ENCODE results near the gene CFAP126. TPM values are rescaled to one million over a fixed set of nuclear protein-coding genes. Genes with fewer than 3 reads are reported as not detected.
"Not testable (repeated sequence)": the region's sequence is repeated elsewhere in the genome, so short reads cannot be mapped to it uniquely, and the experiment has no call there.

Gene CFAP126
- total and polyA plus RNA-seq, 3 experiments from 2014 or later, result not detected

DNA sequence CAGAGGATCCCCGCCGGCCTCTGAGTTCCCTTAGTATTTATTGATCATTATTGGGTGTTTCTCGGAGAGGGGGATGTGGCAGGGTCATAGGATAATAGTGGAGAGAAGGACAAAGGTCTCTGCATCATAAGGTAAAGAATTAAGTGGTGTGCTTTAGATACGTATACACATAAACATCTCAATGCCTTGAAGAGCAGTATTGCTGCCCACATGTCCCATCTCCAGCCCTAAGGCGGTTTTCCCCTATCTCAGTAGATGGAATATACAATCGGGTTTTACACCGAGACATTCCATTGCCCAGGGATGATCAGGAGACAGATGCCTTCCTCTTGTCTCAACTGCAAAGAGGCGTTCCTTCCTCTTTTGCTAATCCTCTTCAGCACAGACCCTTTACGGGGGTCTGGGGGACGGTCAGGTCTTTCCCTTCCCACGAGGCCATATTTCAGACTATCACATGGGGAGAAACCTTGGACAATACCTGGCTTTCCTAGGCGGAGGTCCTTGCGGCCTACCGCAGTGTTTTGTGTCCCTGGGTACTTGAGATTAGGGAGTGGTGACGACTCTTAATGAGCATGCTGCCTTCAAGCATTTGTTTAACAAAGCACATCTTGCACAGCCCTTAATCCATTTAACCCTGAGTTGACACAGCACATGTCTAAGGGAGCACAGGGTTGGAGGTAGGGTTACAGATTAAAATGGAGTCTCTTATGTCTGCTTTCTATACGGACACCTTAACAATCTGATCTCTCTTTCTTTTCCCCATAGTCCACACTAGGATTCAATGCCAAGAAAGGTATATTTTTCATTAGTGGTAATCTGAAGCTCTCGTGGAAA, 51.6 kb downstream of the CFAP126 start:
- not testable (repeated sequence) for H3K27ac ChIP-seq (ENCODE audit: low read depth, low read length); H3K9me3 ChIP-seq (ENCODE audit: low read length); DNase-seq; H3K27me3 Mint-ChIP-seq; H3K4me3 ChIP-seq (ENCODE audit: low read length); H3K9me3 Mint-ChIP-seq; H3K36me3 ChIP-seq (ENCODE audit: insufficient read depth, low read length); H3K27me3 ChIP-seq (ENCODE audit: insufficient read depth, low read length, poor library complexity, severe bottlenecking)
- ChIA-PET POLR2A (interaction anchor here (0.7 kb wide), 1 partner anchor 29 kb away, joined by 5 read pairs; no protein-coding TSS in a partner anchor), CTCF (interaction anchor here (1.4 kb wide), 1 partner anchor 10 kb away, joined by 6 read pairs; no protein-coding TSS in a partner anchor)
- H3K4me1 ChIP-seq (ENCODE audit: insufficient read depth, low read length), result peaks cover 16% of the 10 kb centered on the region
- Mint-ChIP-seq H3K27ac (peak overlapping the region; percentile 14 to 100 (median 100)), H3K36me3 (peaks cover 0 to 26% (median 3%) of the 10 kb centered on the region in 3 donors), H3K4me1 (peaks cover 22 to 45% (median 38%) of the 10 kb centered on the region in 3 donors), H3K4me3 (peak overlapping the region; percentile 49 to 99 (median 99))

Other genes starting within 250 kb of the CFAP126 start
- 100 to 1,000 TPM; 133 to 142 TPM for gene PFDN2, start 249.8 kb downstream of the CFAP126 start, total RNA-seq
- 96.4 TPM for gene PFDN2, start 249.8 kb downstream of the CFAP126 start, polyA plus RNA-seq
- 10 to 100 TPM; 33.9 to 36.3 TPM for gene NIT1, start 249.8 kb downstream of the CFAP126 start, total RNA-seq
- gene NIT1, start 249.8 kb downstream of the CFAP126 start, polyA plus RNA-seq, result 16.7 TPM
- gene DEDD, start 235.2 kb downstream of the CFAP126 start, total RNA-seq, result 10 to 100 TPM; 41.0 to 41.9 TPM
- gene DEDD, start 235.2 kb downstream of the CFAP126 start, polyA plus RNA-seq, result 30.0 TPM
- gene UFC1, start 213.9 kb downstream of the CFAP126 start, total RNA-seq, result 100 to 1,000 TPM; 109 to 118 TPM
- gene UFC1, start 213.9 kb downstream of the CFAP126 start, polyA plus RNA-seq, result 174 TPM
- 10 to 100 TPM; 26.1 to 27.4 TPM for gene USP21, start 208.4 kb downstream of the CFAP126 start, total RNA-seq
- 28.3 TPM for gene USP21, start 208.4 kb downstream of the CFAP126 start, polyA plus RNA-seq
- gene PPOX, start 201.4 kb downstream of the CFAP126 start, total RNA-seq, result 10 to 100 TPM; 24.4 to 31.3 TPM
- 17.6 TPM for gene PPOX, start 201.4 kb downstream of the CFAP126 start, polyA plus RNA-seq
- gene B4GALT3, start 190.4 kb downstream of the CFAP126 start, total RNA-seq, result 10 to 100 TPM; 59.4 to 60.9 TPM
- 58.9 TPM for gene B4GALT3, start 190.4 kb downstream of the CFAP126 start, polyA plus RNA-seq
- gene ADAMTS4, start 168.8 kb downstream of the CFAP126 start, total RNA-seq, result under 1 TPM; 0.37 to 0.58 TPM
- gene ADAMTS4, start 168.8 kb downstream of the CFAP126 start, polyA plus RNA-seq, result 0.17 TPM
- 10 to 100 TPM; 93.5 to 97.1 TPM for gene NDUFS2, start 165.5 kb downstream of the CFAP126 start, total RNA-seq
- gene NDUFS2, start 165.5 kb downstream of the CFAP126 start, polyA plus RNA-seq, result 82.1 TPM
- 1 to 10 TPM; 4.1 to 5.1 TPM for gene FCER1G, start 152.6 kb downstream of the CFAP126 start, total RNA-seq
- 19.0 TPM for gene FCER1G, start 152.6 kb downstream of the CFAP126 start, polyA plus RNA-seq
- gene APOA2, start 144.2 kb downstream of the CFAP126 start, total RNA-seq, result not detected
- gene APOA2, start 144.2 kb downstream of the CFAP126 start, polyA plus RNA-seq, result not detected
- 10 to 100 TPM; 24.7 to 26.1 TPM for gene TOMM40L, start 141.8 kb downstream of the CFAP126 start, total RNA-seq
- gene TOMM40L, start 141.8 kb downstream of the CFAP126 start, polyA plus RNA-seq, result 6.9 TPM
- gene NR1I3, start 129.7 kb downstream of the CFAP126 start, total RNA-seq, result not detected
- not detected for gene NR1I3, start 129.7 kb downstream of the CFAP126 start, polyA plus RNA-seq
- not detected for gene PCP4L1, start 109.1 kb downstream of the CFAP126 start, total RNA-seq
- not detected for gene PCP4L1, start 109.1 kb downstream of the CFAP126 start, polyA plus RNA-seq
- 1 to 10 TPM; 1.8 to 1.9 TPM for gene MPZ, start 57.9 kb downstream of the CFAP126 start, total RNA-seq
- gene MPZ, start 57.9 kb downstream of the CFAP126 start, polyA plus RNA-seq, result not detected
- 100 to 1,000 TPM; 226 to 232 TPM for gene SDHC, start 53.5 kb downstream of the CFAP126 start, total RNA-seq
- gene SDHC, start 53.5 kb downstream of the CFAP126 start, polyA plus RNA-seq, result 199 TPM
- under 1 TPM; 0.46 to 0.82 TPM for gene FCGR2A, start 137.6 kb upstream of the CFAP126 start, total RNA-seq
- gene FCGR2A, start 137.6 kb upstream of the CFAP126 start, polyA plus RNA-seq, result not detected
- 1 to 10 TPM in 1 of 2 experiments, under 1 TPM in 1; 0.90 to 1.3 TPM for gene HSPA6, start 156.7 kb upstream of the CFAP126 start, total RNA-seq
- 1.4 TPM for gene HSPA6, start 156.7 kb upstream of the CFAP126 start, polyA plus RNA-seq
- 1 to 10 TPM in 1 of 2 experiments, under 1 TPM in 1; 0.58 to 1.1 TPM for gene FCGR3A, start 181.9 kb upstream of the CFAP126 start, total RNA-seq
- 44.6 TPM for gene FCGR3A, start 181.9 kb upstream of the CFAP126 start, polyA plus RNA-seq

All from CD8-positive, alpha-beta memory T cell (primary cell).